ENCODE results near the gene VBP1.
"Not testable (repeated sequence)": the region's sequence is repeated elsewhere in the genome, so short reads cannot be mapped to it uniquely, and the experiment has no call there.

Gene VBP1, protein sequence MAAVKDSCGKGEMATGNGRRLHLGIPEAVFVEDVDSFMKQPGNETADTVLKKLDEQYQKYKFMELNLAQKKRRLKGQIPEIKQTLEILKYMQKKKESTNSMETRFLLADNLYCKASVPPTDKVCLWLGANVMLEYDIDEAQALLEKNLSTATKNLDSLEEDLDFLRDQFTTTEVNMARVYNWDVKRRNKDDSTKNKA

DNA sequence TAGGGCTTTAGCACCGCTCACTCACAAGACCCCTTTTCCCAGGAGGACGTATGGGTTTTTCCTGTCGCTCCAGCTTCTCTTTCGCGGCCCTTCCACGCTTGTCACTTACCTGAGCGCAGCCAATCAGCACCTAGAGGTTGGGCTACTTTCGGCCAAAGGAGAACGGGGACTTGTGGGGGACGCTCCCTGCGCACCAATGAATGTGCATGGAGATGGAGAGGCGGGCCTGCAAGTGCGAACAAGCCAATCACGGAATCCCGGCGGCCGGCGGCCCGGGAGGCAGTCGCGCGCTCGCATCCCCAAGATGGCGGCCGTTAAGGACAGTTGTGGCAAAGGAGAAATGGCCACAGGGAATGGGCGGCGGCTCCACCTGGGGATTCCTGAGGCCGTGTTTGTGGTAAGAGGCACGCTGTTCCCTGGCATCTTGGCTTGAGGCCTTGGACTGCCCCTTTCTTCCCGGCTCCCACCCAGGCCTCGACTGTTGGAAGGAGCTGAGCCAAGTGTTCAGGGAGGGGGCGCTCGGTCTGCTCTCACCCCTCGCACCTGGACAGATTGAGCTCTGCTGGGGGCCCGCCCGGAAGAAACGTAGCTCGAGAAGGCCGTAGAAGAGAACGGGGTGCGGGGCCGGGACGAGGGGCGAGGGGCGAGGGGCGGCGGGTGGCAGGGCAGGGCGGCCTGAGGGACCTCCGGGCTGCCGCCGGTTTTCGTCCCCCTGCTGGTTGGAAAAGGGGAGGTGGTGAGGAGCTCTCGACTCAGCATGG lies at the start of gene VBP1:
Gene VBP1 (plus strand): TSS at position 282 of the 761 bp plus-strand sequence. CDS start 23 bp downstream, at position 305.
- peak; percentile 92 for DNase-seq

DNA sequence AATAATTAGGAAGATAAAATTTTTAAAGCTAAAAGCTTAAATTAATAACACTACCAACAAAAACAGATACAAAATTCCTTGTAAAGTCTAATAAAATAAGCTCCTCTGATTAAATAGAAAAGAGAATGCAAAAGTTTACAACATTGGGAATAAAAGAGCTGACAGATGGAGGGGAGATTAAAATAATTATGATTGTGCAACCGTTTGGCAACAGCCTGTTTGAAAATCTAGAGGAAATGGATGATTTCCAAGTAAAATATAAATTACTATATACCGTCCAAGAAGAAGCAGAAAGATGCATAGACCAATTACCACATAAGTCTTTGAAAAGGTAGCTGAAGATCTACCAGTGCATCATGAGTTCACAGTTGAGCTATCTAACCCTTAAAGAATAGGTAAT lies 46.4 kb upstream of the VBP1 start:
- no peak for DNase-seq

DNA sequence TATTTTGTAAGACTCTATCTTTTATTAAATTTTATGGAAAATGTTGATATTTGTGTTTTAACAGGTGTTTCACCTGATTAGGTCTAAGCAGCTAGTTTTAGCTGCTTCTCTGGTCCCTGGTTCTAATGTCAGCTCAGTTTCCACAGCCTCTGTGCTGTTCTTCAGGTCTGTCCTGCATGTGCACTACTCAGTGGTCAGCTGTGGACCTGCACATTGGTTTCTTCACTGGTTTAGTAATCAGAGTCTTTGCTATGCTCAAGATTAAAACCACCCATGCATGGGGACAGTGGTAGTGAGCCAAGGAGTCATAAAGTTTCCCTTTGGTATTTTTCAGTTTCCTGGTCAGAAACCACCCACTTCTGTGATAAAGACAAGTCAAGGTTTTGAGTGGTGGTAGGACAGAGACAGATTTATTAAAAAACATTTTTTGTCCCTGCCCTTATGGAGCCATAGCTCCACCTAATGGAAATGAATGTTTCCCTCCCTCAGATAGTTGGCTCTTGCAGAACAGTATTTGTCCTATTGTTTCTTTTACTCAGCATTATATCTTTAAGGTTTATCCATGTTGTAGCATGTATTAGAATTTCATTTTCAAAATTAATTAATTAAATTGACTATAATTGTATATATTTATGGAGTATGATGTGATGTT lies 36.8 kb upstream of the VBP1 start:
- DNase-seq: no peak

DNA sequence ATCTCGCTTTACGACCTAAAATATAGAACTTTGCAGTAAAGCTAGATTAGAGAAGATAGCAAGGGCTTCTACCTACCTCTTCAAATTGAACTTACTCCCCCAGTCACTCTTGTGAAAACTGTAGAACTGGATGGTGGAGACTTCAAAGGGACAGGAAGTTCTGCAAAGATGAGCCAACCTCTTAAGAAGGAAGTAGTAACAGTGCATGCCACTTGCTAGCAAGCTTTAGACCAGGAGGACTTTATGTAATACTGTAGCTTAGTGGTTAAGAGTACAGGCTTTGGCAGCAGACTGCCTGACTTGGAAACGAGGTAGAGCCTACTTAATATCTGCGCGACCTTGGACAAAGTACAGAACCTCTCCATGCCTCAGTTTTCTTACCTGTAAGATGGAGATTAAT lies 27.5 kb upstream of the VBP1 start:
- DNase-seq: peak; percentile 10

DNA sequence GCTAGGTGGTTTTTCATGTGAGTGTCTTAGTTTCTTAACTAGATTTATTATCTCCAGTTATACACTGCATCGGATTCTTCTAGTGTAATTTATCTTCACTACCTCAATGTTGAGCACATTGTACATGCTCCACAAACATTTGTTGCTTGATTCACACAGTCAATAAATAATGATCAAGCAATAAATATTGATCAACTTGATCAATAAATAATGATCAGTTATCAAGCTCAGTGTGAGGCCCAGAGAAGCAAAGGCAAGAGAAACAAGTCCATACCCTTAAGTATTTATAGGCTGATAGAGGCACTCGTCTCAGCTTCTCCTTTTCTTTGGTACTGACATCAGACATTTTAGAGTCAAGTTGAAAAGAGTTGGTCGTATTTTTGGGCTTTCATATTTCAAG lies 5.1 kb upstream of the VBP1 start:
- no peak for DNase-seq

DNA sequence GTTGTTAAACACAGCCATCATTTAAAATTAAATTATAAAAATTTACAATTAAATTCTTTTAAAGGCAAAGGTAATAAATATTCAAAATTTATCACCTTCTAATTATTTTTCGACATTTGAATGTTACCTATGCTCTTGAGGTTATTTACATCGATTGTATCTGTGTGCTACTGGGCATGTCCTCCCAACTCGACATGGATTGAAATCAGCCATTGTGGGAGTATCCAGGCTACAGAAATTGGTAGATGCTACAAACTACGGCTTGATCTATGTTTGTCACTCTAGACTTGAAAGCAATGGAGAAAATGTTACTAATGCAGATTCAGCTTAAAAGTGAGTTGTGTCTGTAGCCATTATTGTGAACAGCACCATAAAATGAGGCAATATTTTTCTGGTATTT lies 2.5 kb upstream of the VBP1 start:
- no peak for DNase-seq

DNA sequence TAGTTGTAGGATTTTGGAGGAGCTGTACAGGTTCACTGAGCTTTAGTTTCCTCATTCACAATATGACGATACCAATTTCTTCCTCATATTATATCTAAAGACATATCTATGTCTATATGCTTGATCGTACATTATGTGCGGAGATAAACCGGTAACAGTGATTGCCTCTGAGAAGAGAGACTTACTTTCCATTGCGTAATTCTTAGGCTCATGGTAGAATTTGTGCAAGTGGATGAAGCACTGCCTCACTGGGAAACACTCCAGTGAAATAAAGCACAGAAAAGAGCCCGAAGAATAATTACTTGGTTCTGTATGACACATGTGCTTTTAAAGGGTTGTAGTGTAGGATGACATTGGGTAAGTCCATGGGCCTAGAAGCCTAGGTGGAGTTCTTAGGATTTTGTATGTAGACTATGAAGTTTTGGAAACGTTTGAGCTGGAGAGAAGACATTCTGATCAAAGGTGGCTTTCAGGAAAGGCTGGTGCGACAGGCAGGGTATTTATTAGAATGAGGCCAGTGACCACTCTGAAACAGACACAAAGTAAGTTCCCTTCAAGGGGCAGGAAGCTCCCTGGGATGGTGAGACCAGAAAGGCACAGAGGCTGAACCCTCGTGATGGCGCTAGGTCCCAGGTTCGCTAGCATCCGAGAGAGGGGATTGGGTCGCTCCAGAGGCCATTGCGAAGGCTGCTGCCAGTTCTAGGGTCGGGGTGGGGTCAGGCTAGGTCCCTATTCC lies 649 bp upstream of the VBP1 start:
- DNase-seq: no peak

DNA sequence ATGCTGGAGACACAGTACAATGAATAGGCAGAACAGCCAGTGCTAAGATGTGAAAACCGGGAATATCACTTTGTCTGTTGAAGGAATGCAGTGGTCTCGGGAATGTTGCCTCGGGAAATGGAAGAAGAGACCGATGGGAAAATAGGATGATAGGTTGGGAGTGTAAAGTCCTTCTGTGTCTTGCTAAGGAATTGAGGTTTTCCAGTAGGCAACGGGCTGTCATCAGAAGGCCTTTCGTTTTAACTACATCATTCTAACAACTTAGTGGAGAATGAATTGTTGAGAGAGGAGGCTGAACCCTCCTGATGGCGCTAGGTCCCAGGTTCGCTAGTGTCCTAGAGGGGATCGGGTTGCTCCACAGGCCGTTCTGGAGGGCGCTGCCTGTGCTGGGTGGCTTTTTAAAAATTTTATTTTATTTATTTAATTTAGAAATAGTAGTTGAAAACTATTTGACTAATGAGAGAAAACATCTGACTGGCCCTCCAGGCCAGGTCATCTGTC lies 730 bp downstream of the VBP1 start:
- no peak for DNase-seq

DNA sequence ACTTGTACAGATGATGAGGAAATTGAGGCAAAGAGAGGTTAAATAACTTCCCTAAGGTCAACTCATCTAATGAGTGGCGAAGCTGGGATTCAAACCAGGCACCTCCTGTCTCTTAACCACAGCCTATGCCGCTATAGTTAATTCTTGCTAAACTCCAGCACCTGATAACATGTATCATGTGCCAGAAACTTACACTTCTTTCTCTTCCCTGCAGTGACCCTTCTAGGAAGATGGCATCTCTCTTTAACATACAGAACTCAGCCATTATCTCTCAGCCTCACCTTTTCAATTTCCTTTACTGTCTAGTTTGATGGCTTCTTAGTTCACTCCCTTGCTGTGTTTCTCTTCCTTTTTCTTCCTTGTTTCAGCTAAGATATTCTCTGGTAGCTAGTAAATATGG lies 2.5 kb downstream of the VBP1 start:
- DNase-seq: no peak

DNA sequence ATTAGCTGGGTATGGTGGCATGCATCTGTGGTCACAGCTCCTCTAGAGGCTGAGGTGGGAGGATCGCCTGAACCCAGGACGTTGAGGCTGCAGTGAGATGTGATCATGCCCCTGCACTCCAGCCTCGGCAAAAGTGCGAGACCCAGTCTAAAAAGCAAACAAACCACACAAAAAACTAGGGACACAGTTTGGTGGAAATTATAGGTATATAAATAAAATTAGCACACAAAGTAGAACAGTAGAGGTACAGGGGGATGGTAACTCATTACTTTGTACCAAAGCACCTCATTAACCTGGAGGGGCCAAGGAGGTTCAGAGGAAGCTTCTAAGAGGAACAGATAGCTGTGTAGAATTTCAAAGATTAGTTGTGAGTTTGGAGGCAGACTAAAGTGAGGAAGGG lies 5.1 kb downstream of the VBP1 start:
- no peak for DNase-seq

DNA sequence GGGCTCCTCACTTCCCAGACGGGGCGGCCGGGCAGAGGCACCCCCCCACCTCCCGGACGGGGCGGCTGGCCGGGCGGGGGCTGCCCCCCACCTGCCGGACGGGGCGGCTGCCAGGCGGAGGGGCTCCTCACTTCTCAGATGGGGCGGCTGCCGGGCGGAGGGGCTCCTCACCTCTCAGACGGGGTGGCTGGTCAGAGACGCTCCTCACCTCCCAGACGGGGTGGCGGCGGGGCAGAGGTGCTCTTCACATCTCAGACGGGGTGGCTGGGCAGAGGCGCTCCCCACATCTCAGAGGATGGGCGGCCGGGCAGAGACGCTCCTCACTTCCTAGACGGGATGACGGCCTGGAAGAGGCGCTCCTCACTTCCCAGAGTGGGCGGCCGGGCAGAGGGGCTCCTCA lies 7.5 kb downstream of the VBP1 start:
- DNase-seq: not testable (repeated sequence)

DNA sequence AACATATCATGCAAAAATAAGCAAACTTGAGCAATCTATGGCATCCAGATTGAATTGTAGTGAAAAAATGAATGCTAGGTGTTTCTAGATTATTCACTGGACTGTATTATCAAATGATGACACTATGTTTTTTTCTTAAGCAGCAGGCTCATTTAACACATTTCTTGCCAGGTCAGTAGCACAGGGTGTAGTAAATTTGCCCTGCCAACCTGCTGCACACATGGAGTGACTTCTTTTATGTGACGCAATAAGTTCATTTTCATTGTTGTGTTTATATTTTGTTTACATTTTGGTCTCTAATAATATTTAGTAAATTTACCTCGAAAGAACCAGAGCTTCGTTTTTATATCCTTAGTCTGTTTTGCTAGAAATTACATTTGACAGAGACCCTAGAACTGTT lies 9.5 kb downstream of the VBP1 start:
- DNase-seq: no peak

DNA sequence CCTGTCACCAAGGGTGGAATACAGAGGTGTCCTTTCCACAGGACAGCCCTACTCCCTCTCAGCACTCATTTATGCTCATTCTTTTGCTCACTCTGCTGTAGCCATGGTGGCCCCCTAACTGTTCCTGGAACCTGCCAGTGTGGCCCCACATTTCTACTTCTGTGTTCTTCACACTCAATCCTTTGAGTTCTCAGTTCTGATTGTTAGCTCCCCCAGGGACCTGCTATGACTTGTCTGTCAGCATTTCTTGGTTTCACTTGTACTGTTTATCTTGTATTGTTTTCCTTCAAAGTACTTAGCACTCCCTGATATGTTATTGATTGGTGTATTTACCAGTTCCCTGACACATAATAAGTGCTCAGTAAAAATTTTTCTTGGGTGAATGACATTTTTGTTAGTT lies 14.9 kb downstream of the VBP1 start:
- DNase-seq: no peak

DNA sequence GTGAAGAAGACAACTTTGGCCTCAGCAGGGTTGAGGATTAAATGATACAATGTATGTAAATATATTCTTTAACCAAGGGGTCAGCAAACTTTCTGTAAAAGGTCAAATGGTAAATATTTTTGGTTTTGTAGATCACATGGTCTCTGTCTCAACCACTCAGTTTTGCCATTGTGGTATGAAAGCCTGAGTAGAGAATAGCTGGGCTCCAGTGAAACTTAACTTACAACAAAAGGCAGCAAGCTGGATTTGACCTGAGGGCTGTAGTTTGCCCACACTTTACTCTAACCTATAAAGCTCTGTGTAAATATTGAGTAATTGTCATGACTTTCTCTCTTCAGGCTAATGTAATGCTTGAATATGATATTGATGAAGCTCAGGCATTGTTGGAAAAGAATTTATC lies 19.6 kb downstream of the VBP1 start:
- DNase-seq: no peak

DNA sequence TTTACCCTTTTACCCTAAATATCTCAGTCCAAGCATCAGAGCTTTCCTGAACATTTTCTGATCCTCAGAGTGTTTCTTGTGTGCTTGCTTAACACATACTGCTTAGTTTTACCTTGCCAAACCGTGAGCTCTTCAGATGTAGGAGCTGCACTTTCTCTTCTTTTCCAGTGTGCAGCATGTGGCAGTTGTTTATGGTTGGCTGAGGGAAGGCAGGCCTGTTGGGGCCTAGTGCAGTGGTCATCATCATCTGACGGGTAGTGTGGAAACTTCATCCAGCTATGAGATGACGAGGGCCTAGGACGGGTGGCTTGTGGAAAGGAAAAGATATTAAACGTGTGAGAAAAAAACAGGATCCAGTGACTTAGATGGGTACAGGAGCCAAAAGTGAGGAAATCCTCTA lies 21.5 kb downstream of the VBP1 start:
- no peak for DNase-seq

DNA sequence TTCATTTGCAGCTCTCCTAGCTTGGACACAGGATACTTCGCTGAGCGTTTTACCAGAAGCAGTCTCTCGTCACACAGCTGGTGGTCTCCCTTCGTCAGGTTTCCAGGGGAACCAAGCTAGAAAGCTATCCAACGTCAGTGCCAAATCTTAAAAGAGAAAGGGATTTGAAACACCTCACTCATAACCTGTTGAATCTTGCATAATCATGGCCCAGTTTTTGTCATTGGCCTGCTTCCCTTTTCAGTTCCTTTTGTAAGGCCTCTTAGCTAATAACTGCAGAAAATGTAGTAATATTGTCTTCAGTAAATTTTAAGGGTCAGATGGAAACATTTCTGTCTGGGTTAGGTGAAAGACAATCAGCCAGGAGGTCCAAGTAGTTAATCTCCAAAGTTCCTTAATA lies 26.0 kb downstream of the VBP1 start:
- peak; percentile 75 for DNase-seq

DNA sequence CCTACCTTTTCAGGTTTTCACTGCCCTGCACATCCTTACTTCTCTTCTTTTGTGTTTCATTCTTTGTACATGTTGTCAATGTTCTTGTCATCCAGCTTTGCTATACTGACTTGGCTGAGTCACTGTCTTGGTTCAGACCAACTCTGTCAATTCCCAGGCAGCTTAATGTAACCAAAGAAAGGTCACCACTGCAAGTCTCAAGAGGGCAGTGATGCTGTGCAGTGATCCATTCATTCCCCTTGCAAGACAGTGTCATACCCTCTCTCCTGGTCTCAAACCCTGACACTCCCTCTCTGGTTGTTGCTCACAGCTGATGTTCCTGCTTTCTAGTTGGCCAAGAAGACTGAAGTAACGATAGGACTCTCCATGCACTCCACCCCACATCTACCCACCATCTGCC lies 30.5 kb downstream of the VBP1 start:
- no peak for DNase-seq

DNA sequence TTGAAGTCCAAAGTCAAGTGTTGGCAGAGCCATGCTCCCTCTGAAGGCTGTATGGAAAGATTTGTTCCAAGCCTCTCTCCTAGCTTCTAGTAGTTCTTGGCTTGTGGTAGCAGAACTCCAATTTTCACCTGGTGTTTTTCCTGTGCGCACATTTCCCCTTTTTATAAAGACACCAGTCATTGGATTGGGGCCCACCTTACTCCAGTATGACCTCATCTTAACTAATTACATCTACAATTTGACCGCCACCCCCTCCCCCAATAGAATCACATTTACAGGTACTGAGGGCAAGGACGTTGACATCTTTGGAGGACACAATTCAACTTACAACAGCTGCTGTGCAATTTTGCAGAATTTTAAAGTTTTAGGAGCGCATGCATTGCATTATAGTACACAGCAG lies 31.2 kb downstream of the VBP1 start:
- DNase-seq: no peak

DNA sequence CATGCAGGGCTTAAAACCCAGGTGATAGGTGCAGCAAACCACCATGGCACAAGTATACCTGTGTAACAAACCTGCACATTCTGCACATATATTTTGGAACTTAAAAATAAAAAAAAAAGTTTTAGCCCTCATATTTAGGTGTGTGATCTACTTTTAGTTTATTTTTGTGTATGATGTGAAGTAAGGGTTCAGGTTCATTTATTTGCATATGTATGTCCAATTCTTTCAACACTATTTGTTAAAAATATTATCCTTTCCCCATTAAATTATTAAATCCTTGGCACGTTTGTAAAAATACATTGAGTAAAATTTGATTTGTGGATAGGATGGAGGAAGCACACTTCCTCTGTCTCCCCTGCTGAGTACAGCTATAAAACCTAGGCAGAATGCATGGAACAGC lies 35.1 kb downstream of the VBP1 start:
- no peak for DNase-seq

DNA sequence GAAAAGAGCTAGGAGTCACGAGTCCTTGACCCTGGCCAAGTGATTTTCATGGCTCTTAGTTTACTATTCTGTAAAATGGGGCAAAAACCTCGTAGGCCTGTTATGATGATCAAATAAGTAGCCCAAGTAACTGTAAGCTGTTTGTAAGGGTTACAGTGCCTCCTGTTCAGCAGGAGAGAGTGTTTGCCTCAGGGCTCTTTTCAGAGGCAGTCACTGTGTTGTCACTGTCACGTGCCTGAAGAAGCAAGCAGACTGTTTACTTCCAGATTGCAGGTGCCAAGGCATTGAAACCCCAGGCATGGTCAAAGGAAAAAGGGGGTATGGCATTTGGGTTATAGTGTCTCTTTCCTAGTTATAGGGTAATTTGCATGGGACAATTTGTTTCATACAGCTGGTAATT lies 43.5 kb downstream of the VBP1 start:
- no peak for DNase-seq

DNA sequence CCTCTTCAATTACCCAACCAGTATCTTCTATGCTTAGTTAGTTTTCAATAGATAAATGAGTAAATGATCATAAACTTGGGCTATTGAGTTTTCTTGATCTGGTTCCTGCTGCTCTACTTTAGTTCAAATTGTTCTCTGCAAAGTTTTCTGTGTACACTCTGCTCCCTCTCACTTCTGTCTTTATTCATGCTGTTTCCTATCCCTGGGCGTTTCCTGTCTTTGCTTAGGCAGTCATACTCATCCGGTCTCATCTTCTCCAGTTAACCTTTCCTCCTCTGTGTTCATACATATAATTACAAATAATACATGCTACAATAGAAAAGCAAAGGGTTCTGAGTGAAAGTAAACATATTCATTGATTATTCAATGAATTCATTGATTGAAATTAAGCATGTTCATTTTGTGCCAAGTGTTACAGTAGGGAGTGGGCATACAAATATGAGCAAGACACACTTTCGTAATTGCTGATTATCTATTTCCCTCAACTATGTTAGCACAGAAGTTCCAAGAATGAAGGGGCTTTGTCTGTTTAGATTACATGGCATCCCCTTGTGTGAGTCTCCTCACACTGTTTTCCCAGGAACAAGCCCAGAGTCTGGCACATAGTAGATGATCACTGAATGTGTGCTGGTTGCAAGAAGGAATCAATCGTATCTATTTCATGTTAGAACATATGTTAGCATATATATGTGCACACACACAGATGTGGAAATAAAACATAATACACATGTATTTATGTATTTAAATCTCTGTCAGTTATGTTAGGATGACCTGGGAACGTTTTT lies 46.9 kb downstream of the VBP1 start:
- DNase-seq: peak; percentile 2

DNA sequence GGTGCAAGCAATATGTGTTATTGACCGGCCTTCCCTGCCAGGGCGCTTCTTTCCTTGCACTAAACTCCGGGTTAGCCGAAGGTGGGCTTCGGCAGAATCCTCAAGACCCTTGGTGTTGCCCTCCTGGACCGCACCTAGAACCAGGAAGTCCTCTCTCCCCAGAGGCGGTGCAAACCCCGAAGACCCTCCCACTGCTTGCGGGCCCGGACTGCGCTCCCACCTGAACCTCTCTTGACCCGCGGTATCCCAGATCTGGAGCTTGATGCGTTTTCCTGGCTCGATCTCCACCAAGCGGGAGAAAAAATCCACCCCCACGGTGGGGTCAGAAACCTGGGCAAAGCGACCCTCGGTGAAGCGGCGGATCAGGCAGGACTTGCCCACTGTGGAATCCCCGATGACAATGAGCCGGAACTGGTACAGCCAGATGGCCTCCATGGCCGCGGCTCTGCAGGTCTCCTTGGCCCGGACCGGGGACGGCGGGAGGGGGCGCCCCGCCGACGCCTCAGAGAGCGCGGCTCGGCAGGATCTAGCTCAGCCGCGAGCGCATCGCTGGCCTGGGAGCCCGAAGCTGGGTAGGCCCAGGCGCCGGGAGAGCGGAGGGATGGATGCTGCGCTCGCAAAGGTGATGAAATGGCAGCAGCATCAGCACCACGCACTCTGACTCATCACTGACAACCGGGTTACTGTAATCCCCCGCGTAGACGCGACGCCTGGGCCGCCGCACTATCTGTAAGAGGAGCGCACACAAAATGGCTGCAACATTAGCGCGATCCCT lies 47.8 kb downstream of the VBP1 start, which contains the start of gene RAB39B:
Gene RAB39B (minus strand): TSS at position 638 of the 775 bp plus-strand sequence. CDS start 203 bp downstream, at position 435.
- peak; percentile 62 for DNase-seq

All from inflammatory macrophage treated with lipopolysaccharide for 4 hours (primary cell).